ENCODE measurements around the gene FAM168B.

Gene FAM168B

GRCh38 chr2:131054488-131054887 is 38.8 kb downstream of the FAM168B start:
- no peak for DNase-seq

- DNase-seq = no peak
Measured at GRCh38 chr2:131052741-131053263, 40.5 kb downstream of the FAM168B start.

- no peak for DNase-seq
Measured at GRCh38 chr2:131050896-131051295, 42.4 kb downstream of the FAM168B start.

GRCh38 chr2:131049150-131049718 is 44.0 kb downstream of the FAM168B start:
- no peak for DNase-seq

- DNase-seq = no peak
Measured at GRCh38 chr2:131048641-131049040, 44.6 kb downstream of the FAM168B start.

- no peak for DNase-seq
Measured at GRCh38 chr2:131047920-131048560, 45.2 kb downstream of the FAM168B start.

- DNase-seq = no peak
Measured at GRCh38 chr2:131046918-131047652, 46.2 kb downstream of the FAM168B start.

- DNase-seq = no peak
Measured at GRCh38 chr2:131046028-131046917, 47.0 kb downstream of the FAM168B start.

- DNase-seq = no peak
Measured at GRCh38 chr2:131045286-131046027, 47.8 kb downstream of the FAM168B start.

GRCh38 chr2:131044757-131045150 is 48.5 kb downstream of the FAM168B start:
- DNase-seq = no peak

- DNase-seq = no peak
Measured at GRCh38 chr2:131044075-131044756, 49.0 kb downstream of the FAM168B start.

- DNase-seq = no peak
Measured at GRCh38 chr2:131043199-131044074, 49.8 kb downstream of the FAM168B start.

- no peak for DNase-seq
Measured at GRCh38 chr2:131042148-131042775, 51.0 kb downstream of the FAM168B start.

GRCh38 chr2:131041402-131042147 is 51.7 kb downstream of the FAM168B start:
- no peak for DNase-seq

GRCh38 chr2:131040661-131041401 is 52.4 kb downstream of the FAM168B start:
- DNase-seq = no peak

GRCh38 chr2:131039908-131040660 is 53.2 kb downstream of the FAM168B start:
- DNase-seq = no peak

GRCh38 chr2:131039535-131039907 is 53.7 kb downstream of the FAM168B start:
- no peak for DNase-seq

GRCh38 chr2:131039101-131039440 is 54.2 kb downstream of the FAM168B start:
- no peak for DNase-seq

Data from activated effector memory CD4-positive, alpha-beta T cell treated with anti-CD3 and anti-CD28 coated beads, Interleukin-2, amount 50 U/mL, for 16 hours (primary cell).